Duodenal mucosa (tissue), 2 donors: ENCODE results near the gene NUAK1.

Experiments used
- H3K27ac ChIP-seq: one replicate; pipeline ENCODE4 v1.7.0; 2013; ENCODE audit warnings: low read depth, low read length
- H3K27me3 ChIP-seq, 2 donors: one replicate each; pipeline ENCODE4 v1.7.0; 2013; ENCODE audit warnings: low read length in 2 of 2, control low read depth in 1 of 2; ENCODE audit not compliant: insufficient read depth in 2 of 2, control insufficient read depth in 1 of 2
- H3K36me3 ChIP-seq, 2 donors: one replicate each; pipeline ENCODE4 v1.7.0; 2013; ENCODE audit warnings: low read length in 2 of 2, control low read depth in 1 of 2; ENCODE audit not compliant: insufficient read depth in 2 of 2, control insufficient read depth in 1 of 2
- H3K4me1 ChIP-seq, 2 donors: one replicate each; pipeline ENCODE4 v1.7.0; 2013; ENCODE audit warnings: low read length in 2 of 2, control low read depth in 1 of 2; ENCODE audit not compliant: insufficient read depth in 2 of 2, control insufficient read depth in 1 of 2
- H3K4me3 ChIP-seq, 2 donors: one replicate each; pipeline ENCODE4 v1.7.0; 2013; ENCODE audit warnings: low read length in 2 of 2, low read depth in 1 of 2
- H3K9ac ChIP-seq, 2 donors: one replicate each; pipeline ENCODE4 v1.7.0; 2013; ENCODE audit warnings: low read length in 2 of 2, low read depth in 1 of 2
- H3K9me3 ChIP-seq, 2 donors: one replicate each; pipeline ENCODE4 v1.7.0; 2013; ENCODE audit warnings: low read length in 2 of 2, control low read depth in 1 of 2; ENCODE audit not compliant: control insufficient read depth in 1 of 2

Gene NUAK1

GRCh38 chr12:106049105-106049504 is 89.6 kb downstream of the NUAK1 start:
- Histone ChIP-seq H3K27me3 (no peaks in the 10 kb centered on the region), H3K9me3 (no peaks in the 10 kb centered on the region), H3K27ac (no peak overlapping the region), H3K4me1 (no peaks in the 10 kb centered on the region), H3K4me3 (no peak overlapping the region), H3K9ac (no peak overlapping the region), H3K36me3 (no peaks in the 10 kb centered on the region)

DNA sequence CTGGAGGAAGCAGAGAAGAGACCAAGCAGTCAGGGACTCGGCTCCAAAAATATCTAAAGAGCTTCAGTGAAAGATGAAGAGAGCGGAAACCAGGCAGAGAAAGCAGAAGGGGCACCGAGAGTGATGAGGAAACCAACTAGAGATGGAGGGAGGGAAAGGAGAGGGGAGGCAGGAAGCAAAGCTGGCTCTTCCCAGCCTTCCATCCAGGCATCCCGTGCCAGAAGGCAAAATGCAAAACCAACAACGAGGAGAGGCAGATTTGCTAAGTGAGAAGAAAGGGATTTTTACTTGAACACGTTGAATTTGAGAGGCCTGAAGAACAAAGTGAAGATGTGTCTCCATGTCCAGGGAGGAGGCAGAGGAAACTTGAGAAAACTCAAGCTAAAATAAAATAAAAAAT is 90.1 kb downstream of the NUAK1 start:
- H3K4me1 ChIP-seq: no peaks in the 10 kb centered on the region
- H3K36me3 ChIP-seq: no peaks in the 10 kb centered on the region
- H3K27me3 ChIP-seq: no peaks in the 10 kb centered on the region
- H3K27ac ChIP-seq: no peak overlapping the region
- no peak overlapping the region for H3K4me3 ChIP-seq
- H3K9me3 ChIP-seq: no peaks in the 10 kb centered on the region
- no peak overlapping the region for H3K9ac ChIP-seq

DNA sequence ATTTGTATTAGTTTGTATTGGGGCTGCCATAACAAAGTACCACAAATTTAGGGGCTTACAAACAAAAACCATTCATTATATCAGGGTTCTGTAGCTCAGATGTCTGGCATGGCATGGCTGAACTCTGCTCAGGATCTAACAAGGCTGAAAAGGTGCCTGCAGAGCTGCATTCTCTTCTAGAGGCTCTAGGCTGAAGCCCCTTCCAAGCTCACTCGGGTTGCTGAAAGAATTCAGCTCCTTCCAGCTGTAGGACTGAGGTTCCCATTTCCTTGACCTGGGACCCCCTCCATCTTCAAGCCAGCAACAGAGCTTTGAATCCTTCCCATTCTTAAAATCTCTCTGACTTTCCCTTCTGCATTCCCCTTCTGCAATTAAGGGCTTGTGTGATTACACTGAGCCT is 90.7 kb downstream of the NUAK1 start:
- H3K27ac ChIP-seq: no peak overlapping the region
- H3K9me3 ChIP-seq: no peaks in the 10 kb centered on the region
- H3K9ac ChIP-seq: no peak overlapping the region
- H3K27me3 ChIP-seq: no peaks in the 10 kb centered on the region
- no peaks in the 10 kb centered on the region for H3K4me1 ChIP-seq
- H3K36me3 ChIP-seq: no peaks in the 10 kb centered on the region
- no peak overlapping the region for H3K4me3 ChIP-seq

DNA sequence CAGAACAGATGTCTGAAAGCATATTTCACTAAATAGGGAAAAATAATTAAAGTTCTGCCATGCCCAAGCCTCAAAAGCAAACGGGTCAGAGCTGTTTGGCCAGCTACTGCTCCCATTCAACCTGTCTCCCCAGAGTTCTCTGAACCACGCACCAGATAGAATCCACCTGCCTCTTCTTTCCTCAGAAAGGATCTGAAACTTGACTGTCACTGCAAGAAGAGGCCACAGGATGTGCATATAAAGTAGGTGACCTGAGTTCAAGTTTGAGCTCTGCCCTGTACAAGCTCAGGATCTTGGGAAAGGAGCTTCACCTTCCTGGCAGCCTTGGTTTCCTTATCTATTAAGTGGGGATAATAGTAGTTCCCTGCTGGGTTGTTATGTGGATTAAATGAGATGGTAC is 91.8 kb downstream of the NUAK1 start:
- Histone ChIP-seq H3K9ac (no peak overlapping the region), H3K4me3 (no peak overlapping the region), H3K27me3 (no peaks in the 10 kb centered on the region), H3K4me1 (no peaks in the 10 kb centered on the region), H3K27ac (no peak overlapping the region), H3K36me3 (no peaks in the 10 kb centered on the region), H3K9me3 (no peaks in the 10 kb centered on the region)

- Histone ChIP-seq H3K9ac (no peak overlapping the region), H3K4me1 (no peaks in the 10 kb centered on the region), H3K9me3 (no peaks in the 10 kb centered on the region), H3K27me3 (no peaks in the 10 kb centered on the region), H3K27ac (no peak overlapping the region), H3K4me3 (no peak overlapping the region), H3K36me3 (no peaks in the 10 kb centered on the region)
Observed at GRCh38 chr12:106046301-106046846, 92.4 kb downstream of the NUAK1 start.

DNA sequence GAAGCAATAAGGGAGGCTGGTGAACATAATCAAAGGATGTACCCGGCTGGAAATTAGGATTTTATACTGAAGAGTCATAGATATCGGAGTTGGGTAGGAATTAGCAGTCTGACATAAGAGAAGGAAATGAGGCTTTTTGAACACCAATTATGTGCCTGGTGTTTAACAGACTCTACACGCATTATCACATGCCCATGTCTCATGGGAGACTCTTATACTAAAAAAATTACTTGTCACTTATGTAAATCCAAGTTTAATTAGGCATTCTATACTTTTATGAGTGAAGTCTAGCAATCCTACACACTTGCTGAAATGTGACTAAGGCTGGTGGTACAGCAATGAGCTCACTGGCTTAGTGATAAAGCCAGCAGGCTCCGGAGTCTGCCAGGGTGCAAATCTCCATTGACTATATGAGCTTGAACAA is 93.5 kb downstream of the NUAK1 start:
- no peaks in the 10 kb centered on the region for H3K9me3 ChIP-seq
- no peaks in the 10 kb centered on the region for H3K36me3 ChIP-seq

DNA sequence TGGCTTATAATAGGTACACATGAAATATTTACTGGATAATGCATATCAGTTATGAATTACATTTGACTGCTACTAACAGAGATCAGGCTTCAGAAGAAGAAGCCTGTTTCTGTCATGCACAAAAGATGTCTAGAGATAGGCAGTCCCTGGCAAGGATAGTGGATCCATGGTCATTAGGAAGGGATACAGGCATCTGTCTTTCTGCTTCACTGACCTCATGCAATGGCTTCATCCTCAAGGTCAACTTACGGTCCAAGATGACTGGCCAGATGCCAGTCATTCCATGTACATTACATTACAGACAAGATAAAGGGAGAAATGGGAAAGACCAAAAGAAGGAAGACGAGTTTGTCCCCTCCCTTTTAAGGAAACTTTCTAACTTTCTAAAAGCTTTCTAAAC is 94.0 kb downstream of the NUAK1 start:
- Histone ChIP-seq H3K9ac (no peak overlapping the region), H3K27me3 (no peaks in the 10 kb centered on the region), H3K27ac (no peak overlapping the region), H3K9me3 (no peaks in the 10 kb centered on the region), H3K4me1 (no peaks in the 10 kb centered on the region), H3K36me3 (no peaks in the 10 kb centered on the region), H3K4me3 (no peak overlapping the region)

More for the DNA sequence above, 93.5 kb downstream of the NUAK1 start:
- no peaks in the 10 kb centered on the region for H3K4me1 ChIP-seq
- H3K4me3 ChIP-seq: no peak overlapping the region
- H3K27ac ChIP-seq: no peak overlapping the region
- H3K27me3 ChIP-seq: no peaks in the 10 kb centered on the region
- H3K9ac ChIP-seq: no peak overlapping the region

DNA sequence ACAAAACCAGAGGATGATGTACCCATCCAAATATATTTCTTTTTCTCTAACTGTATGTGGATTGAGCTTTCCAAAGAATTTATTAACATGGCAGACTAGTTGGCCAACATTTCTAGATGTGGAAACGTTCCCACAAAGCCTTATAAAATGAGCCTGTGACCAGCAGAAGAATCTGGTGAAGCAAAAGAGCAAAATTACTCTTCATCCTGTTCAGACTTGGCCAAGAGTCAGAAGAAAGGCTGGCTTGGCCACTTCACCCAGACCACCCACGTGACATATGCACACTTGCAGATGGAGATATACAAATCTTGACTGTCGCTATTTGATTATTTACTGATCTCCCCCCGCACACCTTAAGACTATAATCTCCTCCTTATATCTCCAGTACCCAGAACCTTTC is 96.7 kb downstream of the NUAK1 start:
- no peak overlapping the region for H3K9ac ChIP-seq
- no peaks in the 10 kb centered on the region for H3K36me3 ChIP-seq
- H3K9me3 ChIP-seq: no peaks in the 10 kb centered on the region
- no peak overlapping the region for H3K4me3 ChIP-seq
- H3K4me1 ChIP-seq: no peaks in the 10 kb centered on the region
- no peak overlapping the region for H3K27ac ChIP-seq
- no peaks in the 10 kb centered on the region for H3K27me3 ChIP-seq

DNA sequence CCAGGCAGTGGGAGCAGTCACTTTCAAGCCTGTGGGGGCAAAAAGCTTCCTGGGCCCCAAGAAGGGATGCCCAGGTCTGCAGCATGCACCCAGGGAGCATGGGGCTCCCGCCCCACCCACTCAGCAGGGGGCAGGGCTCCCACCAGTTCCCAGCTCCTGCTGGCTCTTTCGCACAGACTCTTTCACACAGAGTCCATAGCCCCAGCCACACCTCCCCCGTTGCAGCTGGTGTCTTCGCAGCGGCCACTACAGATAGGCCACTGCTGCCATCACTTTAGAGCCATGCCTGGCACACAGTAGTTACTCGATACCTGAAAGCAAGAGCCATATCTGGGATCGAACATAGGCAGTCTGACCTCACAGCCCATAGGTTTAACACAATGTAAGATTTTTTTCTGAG is 98.2 kb downstream of the NUAK1 start:
- Histone ChIP-seq H3K9ac (no peak overlapping the region), H3K4me1 (no peaks in the 10 kb centered on the region), H3K9me3 (no peaks in the 10 kb centered on the region), H3K36me3 (no peaks in the 10 kb centered on the region), H3K27me3 (no peaks in the 10 kb centered on the region), H3K4me3 (no peak overlapping the region), H3K27ac (no peak overlapping the region)

- H3K27ac ChIP-seq: no peak overlapping the region
- H3K27me3 ChIP-seq: no peaks in the 10 kb centered on the region
- no peaks in the 10 kb centered on the region for H3K36me3 ChIP-seq
- H3K4me1 ChIP-seq: no peaks in the 10 kb centered on the region
- H3K4me3 ChIP-seq: no peak overlapping the region
- no peak overlapping the region for H3K9ac ChIP-seq
- no peaks in the 10 kb centered on the region for H3K9me3 ChIP-seq
Observed at GRCh38 chr12:106039646-106040404, 98.9 kb downstream of the NUAK1 start.
